Heart right ventricle (tissue), 16 donors: ENCODE measurements around the gene SHQ1. TPM values are rescaled to one million over a fixed set of nuclear protein-coding genes. Genes with fewer than 3 reads are reported as not detected.
"Not testable (repeated sequence)": the region's sequence is repeated elsewhere in the genome, so short reads cannot be mapped to it uniquely, and the experiment has no call there.

ENCODE experiments used
- ATAC-seq, 8 donors: fragments of 200-7000 bp; cut with Tn5 transposase; one replicate each; pipeline ENCODE4 v1.9.1; 2020; ENCODE audit warnings: mild to moderate bottlenecking in 8 of 8, moderate library complexity in 8 of 8, moderate number of reproducible peaks in 1 of 8
- DNase-seq, 2 donors: peaks; one replicate each; pipeline ENCODE4 v3.0.0-alpha.2; 2020
- H3K27ac ChIP-seq, 10 donors: fragments of 200-600 bp; sonication (generic) in 2 of 10; one replicate each; pipeline versions ENCODE4 v1.5.0 to v1.8.0; 2020 to 2022; ENCODE audit warnings: mild to moderate bottlenecking in 3 of 10
- H3K27me3 ChIP-seq, 7 donors: fragments of 200-600 bp; one replicate each; pipeline ENCODE4 v1.8.0; 2021 to 2022; ENCODE audit warnings: mild to moderate bottlenecking in 2 of 7
- H3K36me3 ChIP-seq, 9 donors: fragments of 200-600 bp; sonication (generic) in 1 of 9; one replicate each; pipeline versions ENCODE4 v1.5.0 to v1.8.0; 2020 to 2022; ENCODE audit warnings: mild to moderate bottlenecking in 2 of 9
- H3K4me1 ChIP-seq, 9 donors: fragments of 200-600 bp; sonication (generic) in 1 of 9; one replicate each; pipeline versions ENCODE4 v1.5.0 to v1.8.0; 2020 to 2022; ENCODE audit warnings: mild to moderate bottlenecking in 4 of 9
- H3K4me3 ChIP-seq, 10 donors: fragments of 200-600 bp; sonication (generic) in 2 of 10; one replicate each; pipeline versions ENCODE4 v1.5.0 to v1.8.0; 2020 to 2022; ENCODE audit warnings: mild to moderate bottlenecking in 7 of 10, moderate library complexity in 2 of 10
- H3K9me3 ChIP-seq, 11 donors: fragments of 200-600 bp in 10 of 11; sonication (generic) in 2 of 11; one replicate each; pipeline versions ENCODE4 v1.5.0 to v1.8.0; 2013 to 2022; ENCODE audit warnings: mild to moderate bottlenecking in 2 of 11, control low read depth in 1 of 11, moderate library complexity in 1 of 11
- WGBS, 2 donors: extraction: QIAGEN DNeasy Blood & Tissue Kit; methylation state at CpG; one replicate each; pipeline ENCODE4 v1.1.7; 2013; ENCODE audit warnings: inconsistent platforms in 1 of 2; 5-methylcytosine and 5-hydroxymethylcytosine counted together
- intact Hi-C, 10 donors: fragments of 100-400 bp; cut with DNase I; formaldehyde crosslinking; loops; one replicate each; pipeline versions ENCODE4 v1.11.1 to v1.14.2; 2022
- polyA plus RNA-seq, 2 donors: library from polyadenylated mRNA; stranded (reverse); fragments of 200-250 nt; gene quantifications; one replicate each; pipeline ENCODE4 v1.2.3, GENCODE V29; 2013
- total RNA-seq, 10 donors: library from RNA; stranded (reverse); fragmentation: NEBNext Ultra II Directional in 3 of 10; extraction: Animal tissue kit (Norgen Biotek cat#: 25700) in 3 of 10; gene quantifications; one replicate each; pipeline versions ENCODE4 v1.2.1 to v1.2.4, GENCODE V29; 2021 to 2023
- TF ChIP-seq, protein P1 (sequence below), 9 donors: fragments of 200-600 bp; sonication (generic) in 2 of 9; IDR thresholded peaks; one replicate each; pipeline versions ENCODE4 v1.5.0 to v1.8.0; 2021 to 2022; ENCODE audit warnings: antibody characterized with exemption in 9 of 9, mild to moderate bottlenecking in 5 of 9, moderate library complexity in 1 of 9
- donor health status: Arrhythmogenic right ventricular cardiomyopathy.
- donor health status: ischemic (EF 13 %, LVEDD 7.1; RV severe dilation, severe dysfunction).
- donor health status: healthy with polysubstance abuse.
- donor health status: DM: no; HTN: yes; CAD: no.
- donor health status: DM: no; HTN: no; CAD: no.
- donor health status: ischemic (EF 25% LVEDD 6.9; RV normal size, moderate dysfunction).
- donor health status: ischemic (EF 25% LVEDD 5.7; RV mildly dilated, moderate dysfunction).
- donor health status: healthy.
- donor health status: DM: yes; HTN: yes; CAD: no.
- donor health status: Ischemic cardiomyopathy.
- donor health status: ischemic (EF 35%, LVEDD 5.7; RV mildly dilated, moderate dysfunction).
- donor health status: nonischemic (EF 11% LVEDD 7.7; RV severe dilation, severe dysfunction).
- donor health status: DM: yes; HTN: yes; CAD: no.
- donor health status: PGD.
- donor health status: ischemic (EF 29% LVEDD 5.4; RV normal size, mild dysfunction).
- donor health status: nonischemic (EF 23%, LVEDD 6.1; RV moderate dilation, normal function).

Gene SHQ1
- total and polyA plus RNA-seq, 12 donors = 8.0 to 24.0 (median 17.2) TPM

DNA sequence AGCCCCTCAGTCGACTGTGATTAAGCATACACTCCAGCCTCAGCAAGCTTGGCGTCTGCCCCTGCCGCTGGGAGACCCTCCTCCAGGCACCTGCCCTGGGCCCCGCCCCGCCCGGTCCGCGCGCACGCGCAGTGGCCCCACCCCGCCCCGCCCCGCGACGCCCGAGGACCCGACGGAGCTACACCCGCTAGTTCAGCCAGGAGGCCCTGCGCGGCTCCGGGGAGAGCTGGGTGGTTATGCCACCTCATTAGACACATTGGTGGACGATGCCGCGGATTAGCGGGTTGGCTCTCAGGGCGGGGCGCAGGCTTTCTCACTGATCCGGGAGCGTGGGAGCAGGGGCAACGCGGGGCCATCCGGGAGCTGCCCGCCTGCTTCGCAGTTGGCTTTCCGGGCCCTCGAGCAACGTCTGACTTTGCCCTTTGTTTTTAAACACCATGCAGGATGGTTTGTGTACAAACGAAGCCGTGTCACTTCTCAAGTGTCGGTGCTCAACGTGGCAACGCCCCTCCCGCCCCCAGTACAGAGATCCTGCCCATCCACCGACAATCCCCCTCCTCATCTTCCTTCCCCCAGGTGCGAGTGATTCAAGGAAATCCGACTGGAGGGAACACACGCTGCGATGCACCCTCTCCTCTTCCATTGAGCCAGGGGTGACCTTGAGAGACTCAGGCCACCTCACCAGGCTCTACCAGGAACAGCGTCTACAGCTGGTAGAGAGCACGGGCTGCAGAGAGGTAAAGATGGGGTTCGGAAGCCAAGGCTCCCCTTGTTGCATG is 109.3 kb downstream of the SHQ1 start:
- peak overlapping the region; percentile 17 to 55 (median 40) for H3K4me3 ChIP-seq
- DNase-seq (peak in 1 of 2 donors; percentile 48), ATAC-seq (peak; percentile 58 to 91 (median 79))
- H3K27me3 ChIP-seq = peaks cover 0 to 22% (median 9%) of the 10 kb centered on the region in 7 donors
- peak overlapping the region in 1 of 10 donors; percentile 32 for H3K27ac ChIP-seq
- intact Hi-C loops = no loop called here
- 10 to 13% methylated on average over 53 of the region's 53 CpGs for WGBS, 2 donors
- TF ChIP-seq, protein P1, sequence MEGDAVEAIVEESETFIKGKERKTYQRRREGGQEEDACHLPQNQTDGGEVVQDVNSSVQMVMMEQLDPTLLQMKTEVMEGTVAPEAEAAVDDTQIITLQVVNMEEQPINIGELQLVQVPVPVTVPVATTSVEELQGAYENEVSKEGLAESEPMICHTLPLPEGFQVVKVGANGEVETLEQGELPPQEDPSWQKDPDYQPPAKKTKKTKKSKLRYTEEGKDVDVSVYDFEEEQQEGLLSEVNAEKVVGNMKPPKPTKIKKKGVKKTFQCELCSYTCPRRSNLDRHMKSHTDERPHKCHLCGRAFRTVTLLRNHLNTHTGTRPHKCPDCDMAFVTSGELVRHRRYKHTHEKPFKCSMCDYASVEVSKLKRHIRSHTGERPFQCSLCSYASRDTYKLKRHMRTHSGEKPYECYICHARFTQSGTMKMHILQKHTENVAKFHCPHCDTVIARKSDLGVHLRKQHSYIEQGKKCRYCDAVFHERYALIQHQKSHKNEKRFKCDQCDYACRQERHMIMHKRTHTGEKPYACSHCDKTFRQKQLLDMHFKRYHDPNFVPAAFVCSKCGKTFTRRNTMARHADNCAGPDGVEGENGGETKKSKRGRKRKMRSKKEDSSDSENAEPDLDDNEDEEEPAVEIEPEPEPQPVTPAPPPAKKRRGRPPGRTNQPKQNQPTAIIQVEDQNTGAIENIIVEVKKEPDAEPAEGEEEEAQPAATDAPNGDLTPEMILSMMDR (IDR thresholded peaks at IDR 0.05) = peak in 2 of 9 donors; percentile 16 to 18
- peaks cover 0 to 15% (median 9%) of the 10 kb centered on the region in 9 donors for H3K4me1 ChIP-seq
- H3K36me3 ChIP-seq = no peaks in the 10 kb centered on the region
- peaks cover 0 to 11% (median 5%) of the 10 kb centered on the region in 11 donors for H3K9me3 ChIP-seq

DNA sequence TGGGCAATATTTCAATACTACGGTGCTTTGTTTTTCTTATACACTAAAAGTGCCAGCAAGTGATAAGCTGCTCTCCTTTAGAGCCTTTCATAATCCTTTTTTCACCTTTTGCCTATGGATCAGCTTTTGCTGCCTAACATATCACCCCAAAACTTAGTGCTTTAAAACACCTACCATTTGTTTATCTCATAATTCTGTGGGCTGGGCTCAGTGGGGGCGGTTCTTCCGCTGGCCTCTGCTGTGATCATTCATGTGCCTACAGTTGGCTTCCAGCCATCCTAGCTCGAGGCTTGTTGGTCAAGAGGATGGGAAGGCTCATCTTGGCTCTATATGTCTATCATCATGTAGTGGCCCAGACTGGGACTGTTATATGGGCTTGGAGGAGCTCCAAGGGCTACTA is 113.2 kb downstream of the SHQ1 start:
- Histone ChIP-seq H3K4me1 (peaks cover 0 to 15% (median 9%) of the 10 kb centered on the region in 9 donors), H3K9me3 (peaks cover 0 to 26% (median 7%) of the 10 kb centered on the region in 11 donors), H3K27me3 (peaks cover 0 to 22% (median 9%) of the 10 kb centered on the region in 7 donors)
- intact Hi-C loops, H3K27ac ChIP-seq, DNase-seq, H3K4me3 ChIP-seq, ATAC-seq, H3K36me3 ChIP-seq: not testable (repeated sequence)
- WGBS, 2 donors = 96 to 100% methylated on average over 3 of the region's 4 CpGs

DNA sequence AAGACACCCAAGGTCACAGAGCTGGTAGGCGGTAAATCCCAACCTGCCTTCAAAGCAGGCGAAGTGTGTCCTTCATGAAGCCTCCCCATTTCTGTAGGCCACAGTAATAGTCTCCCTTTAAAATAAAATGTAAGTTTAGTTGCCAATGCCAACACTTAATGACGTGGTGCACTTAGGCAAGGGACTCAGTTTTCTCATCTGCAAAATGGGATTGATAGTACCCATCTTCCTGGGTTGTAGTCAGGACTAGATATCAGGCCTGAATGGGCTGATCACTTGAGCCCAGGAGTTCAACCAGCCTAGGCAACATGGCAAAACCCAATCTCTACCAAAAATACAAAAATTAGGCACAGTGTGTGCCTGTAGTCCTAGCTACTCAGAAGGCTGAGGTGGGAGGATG is 114.6 kb downstream of the SHQ1 start:
- 90 to 93% methylated on average over 3 of the region's 3 CpGs for WGBS, 2 donors
- intact Hi-C loops = no loop called here
- TF ChIP-seq, protein P1 (IDR thresholded peaks at IDR 0.05) = no peak

DNA sequence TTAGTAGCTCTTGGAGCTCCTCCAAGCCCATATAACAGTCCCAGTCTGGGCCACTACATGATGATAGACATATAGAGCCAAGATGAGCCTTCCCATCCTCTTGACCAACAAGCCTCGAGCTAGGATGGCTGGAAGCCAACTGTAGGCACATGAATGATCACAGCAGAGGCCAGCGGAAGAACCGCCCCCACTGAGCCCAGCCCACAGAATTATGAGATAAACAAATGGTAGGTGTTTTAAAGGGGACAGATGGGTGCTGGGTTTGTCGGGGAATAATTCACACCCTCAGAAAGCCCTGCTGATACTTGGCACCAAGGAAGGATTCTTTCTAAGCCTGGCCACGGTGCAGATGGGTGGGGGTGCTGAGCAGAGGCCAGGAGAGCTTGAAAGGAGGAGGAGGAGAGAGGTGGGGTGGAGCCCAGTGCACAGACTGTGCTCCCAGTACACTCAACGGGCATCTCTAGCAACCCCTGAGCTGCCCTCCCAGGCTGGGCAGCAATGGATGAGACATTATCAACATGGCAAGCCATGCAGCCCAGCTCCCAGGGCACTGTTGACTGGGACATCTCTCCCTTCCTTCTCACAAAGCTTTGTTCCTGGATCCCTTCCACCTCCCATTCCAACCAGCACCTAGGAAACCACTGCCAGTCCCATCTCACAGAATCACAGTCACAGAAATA is 115.4 kb downstream of the SHQ1 start:
- H3K4me1 ChIP-seq, ATAC-seq, H3K36me3 ChIP-seq, DNase-seq, intact Hi-C loops, H3K4me3 ChIP-seq, H3K27ac ChIP-seq: not testable (repeated sequence)
- Histone ChIP-seq H3K9me3 (peaks cover 0 to 26% (median 7%) of the 10 kb centered on the region in 11 donors), H3K27me3 (peaks cover 0 to 11% (median 4%) of the 10 kb centered on the region in 7 donors)
- 78 to 84% methylated on average over 3 to 5 of the region's 6 CpGs for WGBS, 2 donors

More for the DNA sequence above, 114.6 kb downstream of the SHQ1 start:
- Histone ChIP-seq H3K4me1 (peaks cover 0 to 7% (median 5%) of the 10 kb centered on the region in 9 donors), H3K36me3 (no peaks in the 10 kb centered on the region), H3K27me3 (peaks cover 0 to 18% (median 9%) of the 10 kb centered on the region in 7 donors), H3K4me3 (no peak overlapping the region), H3K9me3 (peaks cover 0 to 26% (median 7%) of the 10 kb centered on the region in 11 donors), H3K27ac (no peak overlapping the region)
- DNase-seq (no peak), ATAC-seq (no peak)

DNA sequence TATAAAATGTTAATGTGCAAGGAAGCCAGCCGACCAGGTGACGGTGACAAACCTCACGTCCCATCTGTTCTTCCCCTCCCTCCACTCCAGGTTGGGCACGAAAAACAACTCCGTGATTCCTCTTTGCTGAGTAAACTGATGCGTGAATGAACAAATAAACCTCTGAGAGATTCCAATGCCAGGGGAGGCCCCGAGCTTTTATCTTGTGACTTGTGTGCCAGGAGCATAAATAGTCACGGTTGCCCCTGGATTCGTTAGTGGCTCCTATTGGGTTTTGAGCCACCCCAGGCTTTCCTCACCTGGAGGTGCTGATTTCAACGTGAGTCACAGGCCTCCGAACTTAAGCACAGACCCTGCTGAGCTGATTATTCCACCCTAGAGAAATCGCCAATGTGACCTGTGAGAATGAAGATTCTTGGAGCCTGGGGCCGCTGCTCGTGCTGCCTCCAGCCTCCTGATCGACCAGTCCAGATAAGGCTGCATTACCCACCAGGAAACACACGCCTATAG is 119.2 kb downstream of the SHQ1 start:
- 40 to 50% methylated on average over 16 of the region's 16 CpGs for WGBS, 2 donors
- Histone ChIP-seq H3K9me3 (peaks cover 0 to 16% (median 5%) of the 10 kb centered on the region in 11 donors), H3K36me3 (no peaks in the 10 kb centered on the region), H3K4me3 (no peak overlapping the region), H3K27me3 (no peaks in the 10 kb centered on the region), H3K4me1 (no peaks in the 10 kb centered on the region), H3K27ac (no peak overlapping the region)
- DNase-seq (no peak), ATAC-seq (peak in 5 of 8 donors; percentile 11 to 85 (median 29))
- TF ChIP-seq, protein P1 (IDR thresholded peaks at IDR 0.05) = no peak
- intact Hi-C loops = no loop called here
